PFSK-1 (cell line): ENCODE results near the gene GIMAP8.

Experiments used
- FOXP2 ChIP-seq: optimal IDR thresholded peaks from 2 replicates; pipeline ENCODE3; 2011; ENCODE audit warnings: borderline replicate concordance, control low read depth, inconsistent platforms; ENCODE audit not compliant: insufficient read depth; ENCODE audit errors: extremely low read length, extremely low read depth
- POLR2AphosphoS5 ChIP-seq: IDR thresholded peaks from 2 replicates; pipeline ENCODE4 v1.6.1; 2012; ENCODE audit warnings: low read depth, mild to moderate bottlenecking, control low read depth, low read length, moderate library complexity
- SIN3A ChIP-seq: IDR thresholded peaks from 2 replicates; pipeline ENCODE4 v1.6.1; 2012; ENCODE audit warnings: mild to moderate bottlenecking, low read length, moderate library complexity, borderline replicate concordance; ENCODE audit not compliant: insufficient read depth
- TAF1 ChIP-seq: IDR thresholded peaks from 2 replicates; pipeline ENCODE4 v1.6.1; 2012; ENCODE audit warnings: low read length, control low read depth, borderline replicate concordance; ENCODE audit not compliant: insufficient read depth
- TF ChIP-seq, protein P1 (sequence below), 2 experiments: IDR thresholded peaks; 2 replicates each; pipeline versions ENCODE4 v1.6.1 to v1.8.0; 2011 to 2012; ENCODE audit warnings: low read depth in 2 of 2, low read length in 2 of 2, control low read depth in 1 of 2, inconsistent platforms in 1 of 2, mild to moderate bottlenecking in 1 of 2, moderate library complexity in 1 of 2; ENCODE audit not compliant: insufficient read depth in 1 of 2

DNA sequence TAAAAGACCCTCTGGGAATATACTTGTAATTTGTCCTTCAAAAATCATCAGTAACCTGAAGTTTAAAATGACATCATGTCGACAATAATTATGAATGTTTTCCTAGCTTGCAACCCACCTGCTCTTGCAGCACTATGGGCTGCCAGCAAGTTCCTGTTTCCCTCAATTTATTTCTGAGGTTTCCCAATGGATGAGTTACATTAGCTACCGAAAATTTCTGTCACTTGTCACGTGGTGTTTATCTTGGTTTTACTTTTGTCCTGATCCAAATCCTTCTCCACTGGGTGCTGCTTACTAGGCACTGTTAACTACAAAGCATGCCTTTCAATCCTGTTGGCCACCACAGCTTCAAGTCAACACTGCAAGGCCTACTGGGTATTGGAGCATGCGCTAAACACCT lies 31.5 kb downstream of the GIMAP8 start:
- TF ChIP-seq, protein P1, sequence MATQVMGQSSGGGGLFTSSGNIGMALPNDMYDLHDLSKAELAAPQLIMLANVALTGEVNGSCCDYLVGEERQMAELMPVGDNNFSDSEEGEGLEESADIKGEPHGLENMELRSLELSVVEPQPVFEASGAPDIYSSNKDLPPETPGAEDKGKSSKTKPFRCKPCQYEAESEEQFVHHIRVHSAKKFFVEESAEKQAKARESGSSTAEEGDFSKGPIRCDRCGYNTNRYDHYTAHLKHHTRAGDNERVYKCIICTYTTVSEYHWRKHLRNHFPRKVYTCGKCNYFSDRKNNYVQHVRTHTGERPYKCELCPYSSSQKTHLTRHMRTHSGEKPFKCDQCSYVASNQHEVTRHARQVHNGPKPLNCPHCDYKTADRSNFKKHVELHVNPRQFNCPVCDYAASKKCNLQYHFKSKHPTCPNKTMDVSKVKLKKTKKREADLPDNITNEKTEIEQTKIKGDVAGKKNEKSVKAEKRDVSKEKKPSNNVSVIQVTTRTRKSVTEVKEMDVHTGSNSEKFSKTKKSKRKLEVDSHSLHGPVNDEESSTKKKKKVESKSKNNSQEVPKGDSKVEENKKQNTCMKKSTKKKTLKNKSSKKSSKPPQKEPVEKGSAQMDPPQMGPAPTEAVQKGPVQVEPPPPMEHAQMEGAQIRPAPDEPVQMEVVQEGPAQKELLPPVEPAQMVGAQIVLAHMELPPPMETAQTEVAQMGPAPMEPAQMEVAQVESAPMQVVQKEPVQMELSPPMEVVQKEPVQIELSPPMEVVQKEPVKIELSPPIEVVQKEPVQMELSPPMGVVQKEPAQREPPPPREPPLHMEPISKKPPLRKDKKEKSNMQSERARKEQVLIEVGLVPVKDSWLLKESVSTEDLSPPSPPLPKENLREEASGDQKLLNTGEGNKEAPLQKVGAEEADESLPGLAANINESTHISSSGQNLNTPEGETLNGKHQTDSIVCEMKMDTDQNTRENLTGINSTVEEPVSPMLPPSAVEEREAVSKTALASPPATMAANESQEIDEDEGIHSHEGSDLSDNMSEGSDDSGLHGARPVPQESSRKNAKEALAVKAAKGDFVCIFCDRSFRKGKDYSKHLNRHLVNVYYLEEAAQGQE (IDR thresholded peaks at IDR 0.05; ENCODE audit: insufficient read depth in 1 of 2, low read depth in 2 of 2, low read length in 2 of 2), result no peak
- TF ChIP-seq POLR2AphosphoS5, result no peak
- TF ChIP-seq TAF1, result no peak
- TF ChIP-seq SIN3A, result no peak
- TF ChIP-seq FOXP2, result no peak
